AG04450 (cell line): ENCODE data around the gene TBC1D14. TPM values are rescaled to one million over a fixed set of nuclear protein-coding genes. Genes with fewer than 3 reads are reported as not detected.

Experiments
- CTCF ChIA-PET: fragments of 300-600, 350-600 bp; formaldehyde crosslinking; extraction: SDS; loops from one replicate; lab custom pipeline; 2022; ENCODE audit warnings: antibody characterized with exemption, inconsistent platforms; lab: Charles Lee
- POLR2A ChIA-PET: fragments of 350-600 bp; formaldehyde crosslinking; extraction: SDS; loops from one replicate; lab custom pipeline; 2021; ENCODE audit warnings: antibody characterized with exemption, inconsistent platforms; lab: Yijun Ruan, JAX
- DNase-seq: peaks from one replicate; pipeline ENCODE4 v3.0.0-alpha.2; 2011; ENCODE audit warnings: low read depth, low spot score
- H3K27ac ChIP-seq: one replicate; pipeline ENCODE4 v1.5.1; 2012; ENCODE audit warnings: low read depth, low read length, control low read depth
- H3K27me3 ChIP-seq: one replicate; pipeline ENCODE4 v1.6.0; 2012; ENCODE audit warnings: low read length; ENCODE audit not compliant: control insufficient read depth, insufficient read depth
- H3K4me3 ChIP-seq: 2 replicates; pipeline ENCODE4 v1.5.1; 2011; ENCODE audit warnings: mild to moderate bottlenecking, low read depth, low read length, control low read depth
- H3K9me3 ChIP-seq: 2 replicates; pipeline ENCODE4 v1.5.1; 2012; ENCODE audit warnings: low read length; ENCODE audit not compliant: control insufficient read depth, insufficient read depth
- CTCF ChIP-seq: IDR thresholded peaks from 2 replicates; pipeline ENCODE4 v1.5.1; 2011; ENCODE audit warnings: low read depth, low read length, control low read depth, inconsistent platforms
- polyA plus RNA-seq: library from polyadenylated mRNA; depleted of rRNA; stranded (reverse); fragments of >200 nt; gene quantifications from 2 replicates; pipeline ENCODE4 v1.2.3, GENCODE V29; 2011

Gene TBC1D14
- polyA plus RNA-seq, 1 experiment = 46.3 TPM

- peak within 1 kb of the TSS; percentile 92 for H3K4me3 ChIP-seq
- TF ChIP-seq CTCF = no peak
- H3K27me3 ChIP-seq = no peaks in the 10 kb centered on the region
- ChIA-PET CTCF (interaction anchor here (0.7 to 1.9 kb wide), 15 partner anchors 10 to 310 kb away, joined by 3 to 38 read pairs (median 4); partner anchors contain the start of gene GRPEL1), POLR2A (interaction anchor here (0.6 to 2.2 kb wide), 9 partner anchors 9 to 323 kb away, joined by 3 to 27 read pairs (median 5); partner anchors contain the start of genes GRPEL1 and TBC1D14)
- no peaks in the 10 kb centered on the region; the same call in 1 of the 2 replicates for H3K9me3 ChIP-seq
- peak within 1 kb of the TSS; percentile 70 for H3K27ac ChIP-seq
- no peak for DNase-seq
These were observed 133.9 kb downstream of the TBC1D14 start, which contains the start of gene TADA2B for GRCh38 chr4:7043284-7044136. TADA2B (plus strand) TSS chr4:7043372; CDS start chr4:7043580, 208 bp downstream.

- no peak for TF ChIP-seq CTCF
- ChIA-PET POLR2A (interaction anchor here (1.0 to 2.2 kb wide), 6 partner anchors 8 to 135 kb away, joined by 3 to 27 read pairs (median 6); partner anchors contain the start of genes GRPEL1 and TBC1D14), CTCF (interaction anchor here (0.6 to 1.9 kb wide), 6 partner anchors 24 to 127 kb away, joined by 3 to 38 read pairs (median 5); partner anchors contain the start of gene GRPEL1)
- H3K27ac ChIP-seq = no peak overlapping the region
- H3K9me3 ChIP-seq = no peaks in the 10 kb centered on the region; the same call in 1 of the 2 replicates
- no peak for DNase-seq
- H3K4me3 ChIP-seq = peak overlapping the region; percentile 92
- no peaks in the 10 kb centered on the region for H3K27me3 ChIP-seq
These were observed 134.7 kb downstream of the TBC1D14 start for GRCh38 chr4:7044137-7044930.

GRCh38 chr4:7045553-7045952 lies 135.9 kb downstream of the TBC1D14 start:
- Histone ChIP-seq H3K27me3 (no peaks in the 10 kb centered on the region), H3K9me3 (no peaks in the 10 kb centered on the region; the same call in 1 of the 2 replicates), H3K4me3 (no peak overlapping the region), H3K27ac (no peak overlapping the region)
- ChIA-PET CTCF (interaction anchor here (1.1 to 1.5 kb wide), 2 partner anchors 24 to 128 kb away, joined by 3 to 6 read pairs; no protein-coding TSS in a partner anchor), POLR2A (interaction anchor here (0.6 to 1.2 kb wide), 3 partner anchors 21 to 29 kb away, joined by 3 to 5 read pairs (median 3); partner anchors contain the start of gene GRPEL1)
- DNase-seq = no peak
- TF ChIP-seq CTCF = no peak

GRCh38 chr4:7045961-7046921 lies 136.6 kb downstream of the TBC1D14 start:
- TF ChIP-seq CTCF = no peak
- ChIA-PET POLR2A (no interaction called here), CTCF (interaction anchor here (1.5 kb wide), 1 partner anchor 23 kb away, joined by 6 read pairs; no protein-coding TSS in a partner anchor)
- Histone ChIP-seq H3K4me3 (no peak overlapping the region), H3K9me3 (no peaks in the 10 kb centered on the region; the same call in 1 of the 2 replicates), H3K27me3 (no peaks in the 10 kb centered on the region), H3K27ac (no peak overlapping the region)
- DNase-seq = no peak
